Heart right ventricle (tissue), 16 donors: Measurements from ENCODE around the gene RASGEF1C. TPM values are rescaled to one million over a fixed set of nuclear protein-coding genes. Genes with fewer than 3 reads are reported as not detected.

Source experiments
- ATAC-seq, 8 donors: fragments of 200-7000 bp; cut with Tn5 transposase; one replicate each; pipeline ENCODE4 v1.9.1; 2020; ENCODE audit warnings: mild to moderate bottlenecking in 8 of 8, moderate library complexity in 8 of 8, moderate number of reproducible peaks in 1 of 8
- DNase-seq, 2 donors: peaks; one replicate each; pipeline ENCODE4 v3.0.0-alpha.2; 2020
- H3K27ac ChIP-seq, 10 donors: fragments of 200-600 bp; sonication (generic) in 2 of 10; one replicate each; pipeline versions ENCODE4 v1.5.0 to v1.8.0; 2020 to 2022; ENCODE audit warnings: mild to moderate bottlenecking in 3 of 10
- H3K27me3 ChIP-seq, 7 donors: fragments of 200-600 bp; one replicate each; pipeline ENCODE4 v1.8.0; 2021 to 2022; ENCODE audit warnings: mild to moderate bottlenecking in 2 of 7
- H3K36me3 ChIP-seq, 9 donors: fragments of 200-600 bp; sonication (generic) in 1 of 9; one replicate each; pipeline versions ENCODE4 v1.5.0 to v1.8.0; 2020 to 2022; ENCODE audit warnings: mild to moderate bottlenecking in 2 of 9
- H3K4me1 ChIP-seq, 9 donors: fragments of 200-600 bp; sonication (generic) in 1 of 9; one replicate each; pipeline versions ENCODE4 v1.5.0 to v1.8.0; 2020 to 2022; ENCODE audit warnings: mild to moderate bottlenecking in 4 of 9
- H3K4me3 ChIP-seq, 10 donors: fragments of 200-600 bp; sonication (generic) in 2 of 10; one replicate each; pipeline versions ENCODE4 v1.5.0 to v1.8.0; 2020 to 2022; ENCODE audit warnings: mild to moderate bottlenecking in 7 of 10, moderate library complexity in 2 of 10
- H3K9me3 ChIP-seq, 11 donors: fragments of 200-600 bp in 10 of 11; sonication (generic) in 2 of 11; one replicate each; pipeline versions ENCODE4 v1.5.0 to v1.8.0; 2013 to 2022; ENCODE audit warnings: mild to moderate bottlenecking in 2 of 11, control low read depth in 1 of 11, moderate library complexity in 1 of 11
- WGBS, 2 donors: extraction: QIAGEN DNeasy Blood & Tissue Kit; methylation state at CpG; one replicate each; pipeline ENCODE4 v1.1.7; 2013; ENCODE audit warnings: inconsistent platforms in 1 of 2; 5-methylcytosine and 5-hydroxymethylcytosine counted together
- intact Hi-C, 10 donors: fragments of 100-400 bp; cut with DNase I; formaldehyde crosslinking; loops; one replicate each; pipeline versions ENCODE4 v1.11.1 to v1.14.2; 2022
- polyA plus RNA-seq, 2 donors: library from polyadenylated mRNA; stranded (reverse); fragments of 200-250 nt; gene quantifications; one replicate each; pipeline ENCODE4 v1.2.3, GENCODE V29; 2013
- total RNA-seq, 10 donors: library from RNA; stranded (reverse); fragmentation: NEBNext Ultra II Directional in 3 of 10; extraction: Animal tissue kit (Norgen Biotek cat#: 25700) in 3 of 10; gene quantifications; one replicate each; pipeline versions ENCODE4 v1.2.1 to v1.2.4, GENCODE V29; 2021 to 2023
- TF ChIP-seq, protein P1 (sequence below), 9 donors: fragments of 200-600 bp; sonication (generic) in 2 of 9; IDR thresholded peaks; one replicate each; pipeline versions ENCODE4 v1.5.0 to v1.8.0; 2021 to 2022; ENCODE audit warnings: antibody characterized with exemption in 9 of 9, mild to moderate bottlenecking in 5 of 9, moderate library complexity in 1 of 9
- donor health status: Arrhythmogenic right ventricular cardiomyopathy.
- donor health status: ischemic (EF 13 %, LVEDD 7.1; RV severe dilation, severe dysfunction).
- donor health status: healthy with polysubstance abuse.
- donor health status: DM: no; HTN: yes; CAD: no.
- donor health status: DM: no; HTN: no; CAD: no.
- donor health status: ischemic (EF 25% LVEDD 6.9; RV normal size, moderate dysfunction).
- donor health status: ischemic (EF 25% LVEDD 5.7; RV mildly dilated, moderate dysfunction).
- donor health status: healthy.
- donor health status: DM: yes; HTN: yes; CAD: no.
- donor health status: Ischemic cardiomyopathy.
- donor health status: ischemic (EF 35%, LVEDD 5.7; RV mildly dilated, moderate dysfunction).
- donor health status: nonischemic (EF 11% LVEDD 7.7; RV severe dilation, severe dysfunction).
- donor health status: DM: yes; HTN: yes; CAD: no.
- donor health status: PGD.
- donor health status: ischemic (EF 29% LVEDD 5.4; RV normal size, mild dysfunction).
- donor health status: nonischemic (EF 23%, LVEDD 6.1; RV moderate dilation, normal function).

Gene RASGEF1C
- total and polyA plus RNA-seq, 12 donors, result 0.17 to 0.59 (median 0.26) TPM; not detected in 6

GRCh38 chr5:180107005-180107404 lies 102.0 kb downstream of the RASGEF1C start:
- 94 to 98% methylated on average over 1 of the region's 1 CpG for WGBS, 2 donors
- no peak overlapping the region for H3K27ac ChIP-seq
- H3K27me3 ChIP-seq, result no peaks in the 10 kb centered on the region

GRCh38 chr5:180105827-180106312 lies 103.1 kb downstream of the RASGEF1C start:
- ATAC-seq, result no peak
- no peak for DNase-seq
- no peaks in the 10 kb centered on the region for H3K36me3 ChIP-seq
- peaks cover 0 to 34% (median 24%) of the 10 kb centered on the region in 11 donors for H3K9me3 ChIP-seq
- H3K4me3 ChIP-seq, result no peak overlapping the region
- peaks cover 0 to 7% (median 4%) of the 10 kb centered on the region in 7 donors for H3K27me3 ChIP-seq
- WGBS, 2 donors, result 75 to 78% methylated on average over 5 of the region's 5 CpGs
- H3K27ac ChIP-seq, result no peak overlapping the region
- H3K4me1 ChIP-seq, result no peaks in the 10 kb centered on the region
- intact Hi-C loops, result no loop called here
- TF ChIP-seq, protein P1, sequence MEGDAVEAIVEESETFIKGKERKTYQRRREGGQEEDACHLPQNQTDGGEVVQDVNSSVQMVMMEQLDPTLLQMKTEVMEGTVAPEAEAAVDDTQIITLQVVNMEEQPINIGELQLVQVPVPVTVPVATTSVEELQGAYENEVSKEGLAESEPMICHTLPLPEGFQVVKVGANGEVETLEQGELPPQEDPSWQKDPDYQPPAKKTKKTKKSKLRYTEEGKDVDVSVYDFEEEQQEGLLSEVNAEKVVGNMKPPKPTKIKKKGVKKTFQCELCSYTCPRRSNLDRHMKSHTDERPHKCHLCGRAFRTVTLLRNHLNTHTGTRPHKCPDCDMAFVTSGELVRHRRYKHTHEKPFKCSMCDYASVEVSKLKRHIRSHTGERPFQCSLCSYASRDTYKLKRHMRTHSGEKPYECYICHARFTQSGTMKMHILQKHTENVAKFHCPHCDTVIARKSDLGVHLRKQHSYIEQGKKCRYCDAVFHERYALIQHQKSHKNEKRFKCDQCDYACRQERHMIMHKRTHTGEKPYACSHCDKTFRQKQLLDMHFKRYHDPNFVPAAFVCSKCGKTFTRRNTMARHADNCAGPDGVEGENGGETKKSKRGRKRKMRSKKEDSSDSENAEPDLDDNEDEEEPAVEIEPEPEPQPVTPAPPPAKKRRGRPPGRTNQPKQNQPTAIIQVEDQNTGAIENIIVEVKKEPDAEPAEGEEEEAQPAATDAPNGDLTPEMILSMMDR (IDR thresholded peaks at IDR 0.05), result no peak

More at GRCh38 chr5:180107005-180107404, 102.0 kb downstream of the RASGEF1C start:
- Histone ChIP-seq H3K4me3 (no peak overlapping the region), H3K36me3 (no peaks in the 10 kb centered on the region), H3K4me1 (no peaks in the 10 kb centered on the region), H3K9me3 (peaks cover 0 to 34% (median 24%) of the 10 kb centered on the region in 11 donors)
- DNase-seq (no peak), ATAC-seq (no peak)
- intact Hi-C loops, result no loop called here
- TF ChIP-seq, protein P1 (IDR thresholded peaks at IDR 0.05), result no peak

DNA sequence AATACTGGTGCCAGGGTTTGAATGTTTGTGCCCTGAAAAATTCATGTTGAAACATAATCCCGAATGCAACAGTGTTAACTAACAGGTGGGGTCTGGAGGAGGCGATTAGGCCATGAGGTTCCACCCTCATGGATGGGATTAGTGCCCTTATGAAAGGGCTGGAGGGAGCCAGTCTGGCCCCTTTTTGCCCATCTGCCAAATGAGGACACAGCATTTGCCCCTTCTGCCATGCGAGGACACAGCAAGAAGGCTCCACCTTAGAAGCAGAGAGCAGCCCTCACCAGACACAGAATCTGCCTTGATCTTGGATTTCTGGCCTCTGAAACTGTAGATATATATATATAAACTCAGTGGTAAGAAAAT lies 104.9 kb downstream of the RASGEF1C start:
- Histone ChIP-seq H3K9me3 (peaks cover 0 to 34% (median 24%) of the 10 kb centered on the region in 11 donors), H3K27ac (no peak overlapping the region), H3K4me1 (no peaks in the 10 kb centered on the region), H3K4me3 (no peak overlapping the region), H3K36me3 (no peaks in the 10 kb centered on the region), H3K27me3 (peaks cover 0 to 8% (median 5%) of the 10 kb centered on the region in 7 donors)
- 94 to 95% methylated on average over 3 of the region's 3 CpGs for WGBS, 2 donors
- DNase-seq (no peak), ATAC-seq (no peak)
- TF ChIP-seq, protein P1 (IDR thresholded peaks at IDR 0.05), result no peak
- intact Hi-C loops, result no loop called here

GRCh38 chr5:180103487-180104167 lies 105.4 kb downstream of the RASGEF1C start:
- intact Hi-C loops, result no loop called here
- no peaks in the 10 kb centered on the region for H3K4me1 ChIP-seq
- H3K27me3 ChIP-seq, result peaks cover 0 to 8% (median 5%) of the 10 kb centered on the region in 7 donors
- WGBS, 2 donors, result 83 to 86% methylated on average over 6 of the region's 6 CpGs
- no peak overlapping the region for H3K27ac ChIP-seq
- ATAC-seq, result no peak
- peaks cover 0 to 34% (median 24%) of the 10 kb centered on the region in 11 donors for H3K9me3 ChIP-seq
- H3K36me3 ChIP-seq, result no peaks in the 10 kb centered on the region
- TF ChIP-seq, protein P1 (IDR thresholded peaks at IDR 0.05), result no peak
- no peak overlapping the region for H3K4me3 ChIP-seq
- no peak for DNase-seq
